Hepatocyte (in vitro differentiated cells): ENCODE measurements around the gene TRMO. TPM values are rescaled to one million over a fixed set of nuclear protein-coding genes. Genes with fewer than 3 reads are reported as not detected.

Source experiments
- DNase-seq: peaks from one replicate; pipeline ENCODE4 v3.0.0-alpha.2; 2016; ENCODE audit warnings: low spot score
- H2AFZ ChIP-seq: fragments of 200-600 bp; sonication (generic); 2 replicates; pipeline ENCODE4 v1.6.0; 2016; ENCODE audit warnings: antibody characterized with exemption, mild to moderate bottlenecking
- H3K27ac ChIP-seq: fragments of 200-600 bp; sonication (generic); 2 replicates; pipeline ENCODE4 v1.5.1; 2016; ENCODE audit warnings: mild to moderate bottlenecking
- H3K27me3 ChIP-seq: fragments of 200-600 bp; sonication (generic); 2 replicates; pipeline ENCODE4 v1.6.1; 2016
- H3K36me3 ChIP-seq: fragments of 200-600 bp; sonication (generic); replicated peaks from 2 replicates; pipeline ENCODE4 v1.5.1; 2016; ENCODE audit warnings: low read depth; ENCODE audit not compliant: insufficient read depth
- H3K4me1 ChIP-seq: fragments of 200-600 bp; sonication (generic); 2 replicates; pipeline ENCODE4 v1.5.1; 2016; ENCODE audit warnings: mild to moderate bottlenecking, moderate library complexity; ENCODE audit not compliant: insufficient read depth
- H3K4me2 ChIP-seq: fragments of 200-600 bp; sonication (generic); 2 replicates; pipeline ENCODE4 v1.6.0; 2016
- H3K4me3 ChIP-seq: fragments of 200-600 bp; sonication (generic); 2 replicates; pipeline ENCODE4 v1.5.1; 2016; ENCODE audit warnings: mild to moderate bottlenecking
- H3K79me2 ChIP-seq: fragments of 200-600 bp; sonication (generic); 2 replicates; pipeline ENCODE4 v1.6.0; 2017; ENCODE audit warnings: mild to moderate bottlenecking
- H3K9me2 ChIP-seq: fragments of 200-600 bp; sonication (generic); replicated peaks from 2 replicates; pipeline ENCODE4 v1.6.0; 2017; ENCODE audit warnings: mild to moderate bottlenecking; ENCODE audit not compliant: insufficient read depth
- H3K9me3 ChIP-seq: fragments of 200-600 bp; sonication (generic); 2 replicates; pipeline ENCODE4 v1.5.1; 2016; ENCODE audit warnings: low read depth, mild to moderate bottlenecking
- H4K20me1 ChIP-seq: fragments of 200-600 bp; sonication (generic); 2 replicates; pipeline ENCODE4 v1.6.0; 2016; ENCODE audit warnings: mild to moderate bottlenecking; ENCODE audit not compliant: insufficient read depth, poor library complexity, severe bottlenecking
- EZH2 ChIP-seq: fragments of 200-600 bp; sonication (generic); IDR thresholded peaks from 2 replicates; pipeline ENCODE4 v1.6.1; 2016; ENCODE audit warnings: antibody characterized with exemption, mild to moderate bottlenecking, borderline replicate concordance
- EZH2phosphoT487 ChIP-seq: fragments of 200-600 bp; sonication (generic); IDR thresholded peaks from one replicate; pipeline ENCODE4 v1.6.1; 2018; ENCODE audit warnings: antibody characterized with exemption, mild to moderate bottlenecking, low read depth, moderate library complexity; ENCODE audit not compliant: unreplicated experiment, severe bottlenecking
- WGBS: methylation state at CpG from one replicate; pipeline ENCODE4 v1.1.6; 2016; ENCODE audit warnings: low lambda C conversion rate; ENCODE audit errors: missing lambda C conversion rate; 5-methylcytosine and 5-hydroxymethylcytosine counted together
- polyA plus RNA-seq: library from polyadenylated mRNA; unstranded; fragments of >200 nt; fragmentation: Nextera tagmentation; extraction: Ambion mirVana; gene quantifications from 2 replicates; pipeline ENCODE4 v1.2.1, GENCODE V29; 2016
- total RNA-seq: library from RNA; depleted of rRNA; stranded (reverse); fragments of >200 nt; gene quantifications from 2 replicates; pipeline ENCODE4 v1.2.3, GENCODE V29; 2014
- TF ChIP-seq, protein P1 (sequence below): fragments of 200-600 bp; sonication (generic); IDR thresholded peaks from 2 replicates; pipeline ENCODE4 v1.5.1; 2016; ENCODE audit warnings: antibody characterized with exemption, mild to moderate bottlenecking; ENCODE audit not compliant: poor library complexity

TRMO gene
- total and polyA plus RNA-seq, 2 experiments from 2014 or later, result 10.8 to 22.6 TPM

DNA sequence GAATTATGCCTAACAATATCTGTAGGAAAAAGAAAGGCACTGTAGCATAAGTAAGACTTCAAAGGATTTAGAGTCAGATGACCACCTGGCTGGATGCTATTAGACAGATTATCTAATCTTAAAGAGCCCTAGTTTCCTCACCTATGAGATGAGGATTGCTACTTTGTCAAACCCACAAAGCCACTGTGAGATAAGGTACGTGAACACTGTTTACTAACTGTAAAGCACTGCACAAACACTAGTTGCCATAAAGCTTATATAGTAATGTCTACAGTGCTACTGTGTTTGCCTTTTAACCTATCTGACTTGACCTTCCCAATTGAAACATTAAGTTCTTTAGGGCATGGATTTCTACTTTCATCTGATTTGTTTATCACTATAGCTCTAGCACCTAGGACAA is 10.3 kb downstream of the TRMO start:
- H2AFZ ChIP-seq, result no peak overlapping the region
- H3K79me2 ChIP-seq, result peaks cover 4% of the 10 kb centered on the region
- peak; percentile 92 for TF ChIP-seq EZH2phosphoT487
- TF ChIP-seq EZH2, result no peak
- H3K4me1 ChIP-seq, result no peaks in the 10 kb centered on the region
- 30% methylated on average over 1 of the region's 1 CpG for WGBS
- H3K4me2 ChIP-seq, result no peak overlapping the region
- no peaks in the 10 kb centered on the region for H3K36me3 ChIP-seq
- no peaks in the 10 kb centered on the region for H4K20me1 ChIP-seq
- DNase-seq, result no peak
- no peaks in the 10 kb centered on the region for H3K9me3 ChIP-seq
- no peaks in the 10 kb centered on the region for H3K27me3 ChIP-seq
- H3K27ac ChIP-seq, result no peak overlapping the region
- H3K9me2 ChIP-seq, result no peaks in the 10 kb centered on the region
- H3K4me3 ChIP-seq, result no peak overlapping the region

DNA sequence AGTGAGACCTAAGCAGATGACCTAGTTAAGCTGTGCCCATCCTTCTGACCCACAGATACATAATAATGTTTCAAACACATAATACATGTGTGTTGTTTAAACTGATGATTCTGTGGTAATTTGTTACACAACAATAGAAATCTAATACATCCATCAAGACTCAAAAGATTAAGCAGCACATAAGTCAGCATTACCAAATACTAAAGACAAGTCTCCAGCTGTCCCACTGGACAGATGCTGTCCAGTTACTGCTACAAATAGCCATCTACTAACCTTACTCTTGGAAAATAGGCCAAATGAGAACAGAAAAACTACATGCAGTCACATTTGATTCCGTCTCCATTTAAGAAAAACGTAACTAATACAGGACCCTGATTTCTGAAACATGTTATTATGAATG is 10.8 kb downstream of the TRMO start:
- no peaks in the 10 kb centered on the region for H3K79me2 ChIP-seq
- TF ChIP-seq EZH2, result no peak
- no peak for TF ChIP-seq EZH2phosphoT487
- H3K9me3 ChIP-seq, result no peaks in the 10 kb centered on the region
- DNase-seq, result no peak
- H3K4me2 ChIP-seq, result no peak overlapping the region
- H3K27ac ChIP-seq, result no peak overlapping the region
- no peaks in the 10 kb centered on the region for H4K20me1 ChIP-seq
- H3K4me3 ChIP-seq, result no peak overlapping the region
- no peaks in the 10 kb centered on the region for H3K4me1 ChIP-seq
- WGBS, result 93% methylated on average over 2 of the region's 2 CpGs
- H3K27me3 ChIP-seq, result no peaks in the 10 kb centered on the region
- H2AFZ ChIP-seq, result no peak overlapping the region
- H3K36me3 ChIP-seq, result no peaks in the 10 kb centered on the region
- no peaks in the 10 kb centered on the region for H3K9me2 ChIP-seq

DNA sequence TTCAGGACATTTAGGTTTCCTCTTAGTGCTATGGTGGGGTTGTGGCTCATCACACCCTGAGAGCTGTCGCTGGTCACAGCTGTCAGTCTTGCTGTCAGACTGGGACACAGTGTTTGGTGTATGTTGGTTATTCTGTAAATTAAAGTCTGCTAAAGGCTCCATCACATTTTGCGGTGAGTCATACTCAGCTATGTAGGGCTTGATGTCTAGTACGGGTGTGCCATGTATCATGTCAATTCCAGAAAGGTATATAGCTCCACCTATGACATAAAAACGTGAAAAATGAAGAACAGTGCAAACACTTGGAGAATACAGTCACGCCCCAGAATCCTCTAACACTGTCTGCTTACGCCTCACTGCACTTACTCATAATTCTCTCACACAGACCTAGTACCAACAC is 11.9 kb downstream of the TRMO start:
- no peaks in the 10 kb centered on the region for H3K36me3 ChIP-seq
- peaks cover 7% of the 10 kb centered on the region for H3K79me2 ChIP-seq
- H2AFZ ChIP-seq, result no peak overlapping the region
- no peaks in the 10 kb centered on the region for H3K9me3 ChIP-seq
- no peak overlapping the region for H3K27ac ChIP-seq
- no peak overlapping the region for H3K4me2 ChIP-seq
- H4K20me1 ChIP-seq, result no peaks in the 10 kb centered on the region
- no peaks in the 10 kb centered on the region for H3K9me2 ChIP-seq
- no peak for TF ChIP-seq EZH2
- TF ChIP-seq EZH2phosphoT487, result no peak
- TF ChIP-seq, protein P1, sequence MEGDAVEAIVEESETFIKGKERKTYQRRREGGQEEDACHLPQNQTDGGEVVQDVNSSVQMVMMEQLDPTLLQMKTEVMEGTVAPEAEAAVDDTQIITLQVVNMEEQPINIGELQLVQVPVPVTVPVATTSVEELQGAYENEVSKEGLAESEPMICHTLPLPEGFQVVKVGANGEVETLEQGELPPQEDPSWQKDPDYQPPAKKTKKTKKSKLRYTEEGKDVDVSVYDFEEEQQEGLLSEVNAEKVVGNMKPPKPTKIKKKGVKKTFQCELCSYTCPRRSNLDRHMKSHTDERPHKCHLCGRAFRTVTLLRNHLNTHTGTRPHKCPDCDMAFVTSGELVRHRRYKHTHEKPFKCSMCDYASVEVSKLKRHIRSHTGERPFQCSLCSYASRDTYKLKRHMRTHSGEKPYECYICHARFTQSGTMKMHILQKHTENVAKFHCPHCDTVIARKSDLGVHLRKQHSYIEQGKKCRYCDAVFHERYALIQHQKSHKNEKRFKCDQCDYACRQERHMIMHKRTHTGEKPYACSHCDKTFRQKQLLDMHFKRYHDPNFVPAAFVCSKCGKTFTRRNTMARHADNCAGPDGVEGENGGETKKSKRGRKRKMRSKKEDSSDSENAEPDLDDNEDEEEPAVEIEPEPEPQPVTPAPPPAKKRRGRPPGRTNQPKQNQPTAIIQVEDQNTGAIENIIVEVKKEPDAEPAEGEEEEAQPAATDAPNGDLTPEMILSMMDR, result no peak
- H3K4me1 ChIP-seq, result no peaks in the 10 kb centered on the region
- H3K27me3 ChIP-seq, result no peaks in the 10 kb centered on the region
- H3K4me3 ChIP-seq, result no peak overlapping the region
- no peak for DNase-seq
- WGBS, result 88% methylated on average over 6 of the region's 6 CpGs

DNA sequence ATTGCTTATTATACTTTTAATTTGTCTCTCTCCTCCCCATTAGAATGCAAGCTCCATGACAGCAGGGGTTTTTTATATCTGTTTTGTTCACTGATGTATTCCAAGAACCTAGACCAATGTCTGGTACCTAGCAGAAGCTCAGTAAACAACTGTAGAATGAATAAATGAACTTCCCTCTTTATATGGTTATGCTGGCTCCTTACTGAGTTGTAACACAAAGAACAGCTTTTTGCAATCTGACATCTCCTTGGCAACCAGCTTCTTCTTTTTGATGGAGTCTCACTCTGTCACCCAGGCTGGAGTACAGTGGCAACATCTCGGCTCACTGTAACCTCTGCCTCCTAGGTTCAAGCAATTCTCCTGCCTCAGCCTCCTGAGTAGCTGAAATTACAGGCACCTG is 13.6 kb downstream of the TRMO start:
- Histone ChIP-seq H3K27me3 (no peaks in the 10 kb centered on the region), H3K4me2 (no peak overlapping the region), H4K20me1 (no peaks in the 10 kb centered on the region), H3K9me3 (no peaks in the 10 kb centered on the region), H2AFZ (no peak overlapping the region), H3K9me2 (no peaks in the 10 kb centered on the region), H3K4me1 (no peaks in the 10 kb centered on the region), H3K79me2 (peaks cover 10% of the 10 kb centered on the region), H3K36me3 (no peaks in the 10 kb centered on the region), H3K4me3 (no peak overlapping the region), H3K27ac (no peak overlapping the region)
- no peak for DNase-seq
- no peak for TF ChIP-seq EZH2phosphoT487
- TF ChIP-seq EZH2, result no peak
- TF ChIP-seq, protein P1, result no peak
- WGBS, result 100% methylated on average over 1 of the region's 1 CpG
